Suppressor macrophage treated with lipopolysaccharide for 1 hour (primary cell): ENCODE results near the gene BTN3A1.
"Not testable (repeated sequence)": the region's sequence is repeated elsewhere in the genome, so short reads cannot be mapped to it uniquely, and the experiment has no call there.

ENCODE experiments used
- DNase-seq, 3 donors: peaks; one replicate each; pipeline ENCODE4 v3.0.0-alpha.2; 2020 to 2022

BTN3A1 gene

GRCh38 chr6:26401987-26402658 lies at the start of gene BTN3A1:
Gene BTN3A1 (plus strand): TSS chr6:26402275. CDS start chr6:26405564, 3,289 bp downstream.
- DNase-seq = peak; percentile 82 to 88 (median 87)

GRCh38 chr6:26352315-26352714 lies 49.8 kb upstream of the BTN3A1 start:
- no peak for DNase-seq

GRCh38 chr6:26354162-26354561 lies 47.9 kb upstream of the BTN3A1 start:
- DNase-seq = no peak

- peak in 1 of 3 donors; percentile 31 for DNase-seq
Measured at GRCh38 chr6:26355366-26355765, 46.7 kb upstream of the BTN3A1 start.

DNA sequence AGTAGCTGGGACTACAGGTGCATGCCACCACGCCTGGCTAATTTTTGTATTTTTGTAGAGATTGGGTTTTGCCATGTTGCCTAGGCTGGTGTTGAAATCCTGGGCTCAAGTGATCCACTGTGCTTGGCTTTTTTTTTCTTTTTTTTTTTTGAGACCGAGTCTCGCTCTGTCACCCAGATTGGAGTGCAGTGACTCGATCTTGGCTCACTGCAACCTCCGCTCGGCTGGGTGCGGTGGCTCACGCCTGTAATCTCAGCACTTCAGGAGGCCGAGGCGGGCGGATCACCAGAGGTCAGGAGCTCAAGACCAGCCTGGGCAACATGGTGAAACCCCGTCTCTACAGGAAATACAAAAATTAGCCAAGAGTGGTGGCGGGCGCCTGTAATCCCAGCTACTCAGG lies 44.5 kb upstream of the BTN3A1 start:
- DNase-seq = not testable (repeated sequence)

DNA sequence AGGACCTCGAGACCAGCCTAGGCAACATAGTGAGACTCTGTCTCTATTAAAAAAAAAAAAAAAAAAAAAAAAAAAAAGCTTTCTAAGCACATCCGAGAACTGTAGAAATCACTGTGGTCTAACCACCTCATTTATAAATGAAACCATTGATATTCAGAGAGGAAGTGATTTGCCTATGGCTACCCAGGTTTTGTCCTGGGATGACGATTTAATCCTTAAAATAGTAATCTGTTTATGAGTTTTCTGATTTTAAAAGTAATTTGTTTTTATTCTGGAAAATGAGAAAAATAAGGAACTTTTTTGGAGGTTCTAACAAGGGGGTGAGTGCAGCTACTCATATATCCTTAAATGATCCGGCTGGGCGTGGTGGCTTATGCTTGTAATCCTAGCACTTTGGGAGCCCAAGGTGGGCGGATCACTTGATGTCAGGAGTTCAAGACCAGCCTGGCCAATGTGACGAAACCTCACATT lies 43.5 kb upstream of the BTN3A1 start:
- DNase-seq = no peak

GRCh38 chr6:26359765-26360164 lies 42.3 kb upstream of the BTN3A1 start:
- DNase-seq = no peak

- DNase-seq = no peak
Measured at GRCh38 chr6:26360451-26361416, 41.3 kb upstream of the BTN3A1 start.

DNA sequence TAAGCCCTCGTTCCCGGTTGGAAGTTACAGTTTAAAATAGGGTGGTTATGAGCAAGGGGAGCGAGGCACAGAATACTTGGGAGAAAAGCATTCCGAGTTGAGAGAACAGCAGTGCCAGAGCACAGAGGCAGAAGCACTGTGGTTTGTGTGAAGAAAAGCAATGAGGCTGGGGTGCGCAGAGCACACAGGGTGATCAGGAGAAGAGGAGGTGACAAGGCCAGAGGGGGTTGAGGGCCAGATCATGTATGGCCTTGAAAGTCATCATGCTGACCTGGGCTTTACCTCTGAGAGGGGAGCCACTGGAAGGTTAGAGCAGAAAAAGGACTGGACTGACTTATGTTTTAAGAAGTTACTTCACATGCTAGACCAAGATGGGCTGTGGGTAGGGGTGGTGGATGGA lies 40.5 kb upstream of the BTN3A1 start:
- DNase-seq = no peak

DNA sequence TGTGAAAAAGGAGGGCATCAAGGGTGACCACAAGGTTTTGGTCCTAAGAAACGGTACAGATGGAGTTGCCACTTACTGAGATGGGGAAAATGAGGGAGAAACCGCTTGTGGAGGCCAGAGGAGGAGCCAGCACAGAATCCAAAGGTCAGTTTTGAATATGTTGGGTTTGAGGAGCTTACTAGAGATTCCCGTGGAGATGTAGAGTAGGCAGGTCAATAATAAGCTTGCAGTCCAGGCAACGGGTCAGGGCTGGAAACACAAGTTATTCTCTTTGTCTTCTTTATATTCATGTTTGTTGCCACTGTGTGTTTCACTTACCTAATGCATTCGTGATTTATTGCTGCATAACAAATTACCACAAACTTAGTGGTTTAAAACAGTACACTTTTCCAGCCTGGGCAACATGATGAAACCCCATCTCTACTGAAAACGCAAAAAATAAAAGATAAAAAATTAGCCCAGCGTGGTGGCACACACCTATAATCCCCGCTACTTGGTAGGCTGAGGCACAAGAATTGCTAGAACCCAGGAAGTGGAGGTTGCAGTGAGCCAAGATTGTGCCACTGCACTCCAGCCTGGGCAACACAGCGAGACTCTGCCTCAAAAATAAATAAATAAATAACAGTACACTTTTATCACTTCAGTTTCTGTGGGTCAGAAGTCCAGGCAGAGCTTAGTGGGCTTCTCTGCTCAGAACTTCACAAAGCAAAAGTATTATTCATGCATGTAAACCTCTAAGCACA lies 39.8 kb upstream of the BTN3A1 start:
- DNase-seq = no peak

- peak in 2 of 3 donors; percentile 56 to 57 for DNase-seq
Measured at GRCh38 chr6:26362836-26363220, 39.2 kb upstream of the BTN3A1 start.

GRCh38 chr6:26363882-26364701 lies 38.0 kb upstream of the BTN3A1 start:
- no peak for DNase-seq

- no peak for DNase-seq
Measured at GRCh38 chr6:26365633-26365995, 36.5 kb upstream of the BTN3A1 start.

- no peak for DNase-seq
Measured at GRCh38 chr6:26366504-26366903, 35.6 kb upstream of the BTN3A1 start.

DNA sequence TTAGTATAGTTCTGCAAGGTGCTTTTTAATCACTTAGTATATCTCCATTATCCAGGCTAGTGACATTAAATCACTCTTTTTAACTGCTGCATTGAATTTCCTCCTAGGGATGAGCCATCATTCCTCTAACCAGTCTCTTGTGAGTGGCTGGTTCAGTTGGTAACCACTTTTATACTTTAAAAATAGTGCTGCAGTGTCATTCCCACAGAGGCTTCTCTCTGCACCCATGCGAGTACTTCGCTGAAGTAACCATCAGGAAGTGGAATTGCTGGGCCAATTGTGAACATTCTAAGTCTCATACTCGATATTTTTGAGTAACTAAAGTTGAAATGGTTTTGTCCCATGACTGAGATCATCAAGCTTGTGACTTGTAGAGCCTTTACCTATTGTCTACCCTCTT lies 35.0 kb upstream of the BTN3A1 start:
- peak; percentile 21 to 45 (median 30) for DNase-seq

DNA sequence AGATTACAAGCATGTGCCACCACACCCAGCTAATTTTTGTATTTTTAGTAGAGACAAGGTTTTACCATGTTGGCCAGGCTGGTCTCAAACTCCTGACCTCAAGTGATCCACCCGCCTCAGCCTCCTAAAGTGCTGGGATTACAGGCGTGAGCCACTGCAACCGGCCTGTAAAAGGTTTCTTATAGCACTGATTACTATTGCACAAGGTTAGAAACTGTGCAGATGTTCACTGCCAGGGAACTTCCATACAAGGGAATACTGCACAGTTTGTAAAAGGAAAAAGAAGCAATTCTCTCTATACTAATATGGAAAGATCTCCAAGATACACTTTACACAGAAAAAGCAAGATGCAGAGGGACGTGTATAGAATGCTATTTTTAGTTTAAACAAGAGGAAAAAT lies 30.3 kb upstream of the BTN3A1 start:
- DNase-seq = not testable (repeated sequence)

DNA sequence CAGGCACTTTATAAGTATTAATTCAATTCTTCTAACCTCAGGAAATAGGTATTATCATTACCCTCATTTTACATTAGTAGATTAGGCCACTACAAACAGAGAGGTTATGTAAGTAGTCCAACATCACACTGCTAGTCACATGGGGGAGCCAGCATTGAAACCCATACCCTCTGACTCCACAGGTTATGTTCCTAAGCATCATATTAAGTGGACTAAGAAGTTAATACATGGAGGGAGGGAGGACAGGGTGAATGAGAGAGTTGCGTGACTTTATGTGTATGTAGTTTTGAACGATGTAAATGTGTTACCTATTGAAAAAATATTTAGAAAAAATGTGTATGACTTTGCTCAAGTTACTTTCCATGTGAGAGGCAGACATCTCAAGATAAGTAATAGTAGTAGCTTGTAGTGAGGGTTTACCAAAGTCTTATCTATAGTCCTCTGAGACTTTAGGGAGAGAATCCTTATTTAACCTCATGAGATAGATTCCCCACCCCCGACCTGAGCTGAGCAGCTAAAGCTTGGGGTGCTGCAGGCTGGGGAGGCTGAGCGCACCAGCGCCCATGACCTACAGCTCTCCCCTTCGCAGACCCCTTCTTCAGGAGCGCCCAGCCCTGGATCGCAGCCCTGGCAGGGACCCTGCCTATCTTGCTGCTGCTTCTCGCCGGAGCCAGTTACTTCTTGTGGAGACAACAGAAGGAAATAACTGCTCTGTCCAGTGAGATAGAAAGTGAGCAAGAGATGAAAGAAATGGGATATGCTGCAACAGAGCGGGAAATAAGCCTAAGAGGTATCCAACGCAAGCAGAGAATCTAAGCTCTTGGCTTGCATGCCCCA lies 29.5 kb upstream of the BTN3A1 start:
- no peak for DNase-seq

- no peak for DNase-seq
Measured at GRCh38 chr6:26375270-26375669, 26.8 kb upstream of the BTN3A1 start.

DNA sequence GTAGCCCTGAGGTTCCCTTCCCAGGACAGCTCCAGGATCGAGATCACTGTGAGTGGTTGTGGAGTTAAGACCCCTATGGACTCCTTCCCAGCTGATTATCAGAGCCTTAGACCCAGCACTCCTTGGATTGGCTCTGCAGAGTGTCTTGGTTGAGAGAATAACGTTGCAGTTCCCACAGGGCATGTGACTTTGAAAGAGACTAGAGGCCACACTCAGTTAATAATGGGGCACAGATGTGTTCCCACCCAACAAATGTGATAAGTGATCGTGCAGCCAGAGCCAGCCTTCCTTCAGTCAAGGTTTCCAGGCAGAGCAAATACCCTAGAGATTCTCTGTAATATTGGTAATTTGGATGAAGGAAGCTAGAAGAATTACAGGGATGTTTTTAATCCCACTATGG lies 24.4 kb upstream of the BTN3A1 start:
- DNase-seq = no peak

GRCh38 chr6:26378143-26378542 lies 23.9 kb upstream of the BTN3A1 start:
- not testable (repeated sequence) for DNase-seq

DNA sequence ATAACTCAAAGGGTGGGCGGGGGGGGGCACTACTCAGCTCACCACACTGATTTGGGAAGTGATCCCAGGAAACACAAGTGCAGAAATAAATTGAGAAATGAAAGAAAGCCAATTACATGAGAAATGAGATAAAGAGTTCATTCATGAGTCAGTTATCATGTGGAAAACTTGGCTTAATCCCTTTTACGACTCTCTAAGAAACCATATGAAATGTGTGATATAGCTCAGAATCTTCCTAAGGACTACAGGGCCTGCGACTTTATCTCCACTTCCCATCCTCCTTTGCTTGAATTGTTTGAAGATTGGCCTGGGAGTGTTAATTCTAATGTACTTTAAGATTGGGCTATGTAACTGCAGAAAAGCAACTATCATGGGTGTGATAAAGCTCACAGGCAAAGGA lies 22.8 kb upstream of the BTN3A1 start:
- peak in 2 of 3 donors; percentile 29 to 46 for DNase-seq
